Pancreas (tissue), 10 donors: ENCODE measurements around the gene NEK9. TPM values are rescaled to one million over a fixed set of nuclear protein-coding genes. Genes with fewer than 3 reads are reported as not detected.

Source experiments
- ATAC-seq, 4 donors: fragments of 200-7000 bp; cut with Tn5 transposase; one replicate each; pipeline versions ENCODE4 v1.8.0 to v1.9.1; 2020; ENCODE audit warnings: mild to moderate bottlenecking in 4 of 4, moderate library complexity in 4 of 4
- DNase-seq, 6 donors: peaks; one replicate each; pipeline ENCODE4 v3.0.0-alpha.2; 2020
- FAIRE-seq: peaks from 2 replicates; lab custom pipeline; 2012; peaks lifted over from hg19 to GRCh38; lab: Jason Lieb, UNC
- H3K27ac ChIP-seq, 4 donors: fragments of 200-600 bp; sonication (generic); 1 replicate in 3 of 4; 2 replicates in 1 of 4; pipeline versions ENCODE4 v1.5.0 to v1.8.0; 2020
- H3K27me3 ChIP-seq, 4 donors: fragments of 200-600 bp; one replicate each; pipeline ENCODE4 v1.8.0; 2021
- H3K36me3 ChIP-seq, 3 donors: fragments of 200-600 bp; sonication (generic) in 1 of 3; one replicate each; pipeline versions ENCODE4 v1.5.0 to v1.8.0; 2020 to 2021
- H3K4me1 ChIP-seq, 3 donors: fragments of 200-600 bp; one replicate each; pipeline ENCODE4 v1.8.0; 2021
- H3K4me3 ChIP-seq, 4 donors: fragments of 200-600 bp; sonication (generic) in 2 of 4; one replicate each; pipeline versions ENCODE4 v1.5.0 to v1.8.0; 2020 to 2021
- H3K9me3 ChIP-seq, 4 donors: fragments of 200-600 bp; one replicate each; pipeline ENCODE4 v1.8.0; 2021
- WGBS, 2 donors: extraction: QIAGEN DNeasy Blood & Tissue Kit; methylation state at CpG; one replicate each; pipeline ENCODE4 v1.1.7; 2013; 5-methylcytosine and 5-hydroxymethylcytosine counted together
- intact Hi-C, 3 donors: fragments of 100-400 bp; cut with DNase I; formaldehyde crosslinking; loops; one replicate each; pipeline versions ENCODE4 v1.11.1 to v1.14.2; 2022
- polyA plus RNA-seq, 2 donors: library from polyadenylated mRNA; stranded (reverse); fragments of 200-250 nt; gene quantifications; one replicate each; pipeline ENCODE4 v1.2.3, GENCODE V29; 2013
- total RNA-seq, 6 donors: library from RNA; stranded (reverse); fragmentation: NEBNext Ultra II Directional in 4 of 6; extraction: Animal tissue kit (Norgen Biotek cat#: 25700) in 4 of 6; gene quantifications; one replicate each; pipeline versions ENCODE4 v1.2.1 to v1.2.4, GENCODE V29; 2021 to 2023
- TF ChIP-seq, protein P1 (sequence below), 4 donors: fragments of 200-600 bp; sonication (generic) in 3 of 4; IDR thresholded peaks; one replicate each; pipeline versions ENCODE4 v1.5.0 to v1.8.0; 2021; ENCODE audit warnings: antibody characterized with exemption in 4 of 4
- donor health status: healthy with polysubstance abuse.
- donor health status: DM: no; HTN: no; CAD: no; lungs with moderate emphysema.
- donor health status: DM: no; HTN: no; CAD: no.
- donor health status: control.
- donor health status: control.
- donor health status: Bipolar disorder and iron deficiency.
- donor health status: DM: yes; HTN: yes; CAD: no.
- donor health status: DM: no; HTN: no; CAD: no.
- donor health status: DM: no; HTN: no; CAD: no.
- donor health status: DM: yes; HTN: yes; CAD: no.

The NEK9 gene
- total and polyA plus RNA-seq, 8 donors: 22.7 to 54.8 (median 27.2) TPM

DNA sequence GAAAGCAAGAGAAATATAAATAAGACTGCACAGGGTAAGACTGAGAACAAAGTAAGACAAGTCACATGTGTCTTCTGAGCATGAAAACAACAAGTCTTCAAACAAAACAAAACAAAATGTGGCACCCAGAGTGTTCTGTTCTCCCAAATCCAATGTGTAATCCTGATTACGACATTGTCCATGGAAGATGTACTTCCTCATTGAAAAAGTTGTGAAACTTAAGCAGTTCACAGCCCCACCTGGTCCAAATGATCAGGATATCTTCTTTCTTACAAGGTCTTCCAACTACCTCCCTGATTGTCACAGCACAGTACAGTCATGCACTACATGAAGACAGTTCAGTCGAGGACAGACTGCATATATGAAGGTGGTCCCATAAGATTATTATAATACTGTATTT is 23.3 kb upstream of the NEK9 start:
- Histone ChIP-seq H3K27me3 (no peaks in the 10 kb centered on the region), H3K9me3 (no peaks in the 10 kb centered on the region), H3K36me3 (peaks cover 0 to 11% (median 7%) of the 10 kb centered on the region in 3 donors), H3K27ac (peak overlapping the region in 1 of 4 donors; percentile 89), H3K4me3 (no peak overlapping the region), H3K4me1 (peaks cover 43 to 53% (median 45%) of the 10 kb centered on the region in 3 donors)
- TF ChIP-seq, protein P1, sequence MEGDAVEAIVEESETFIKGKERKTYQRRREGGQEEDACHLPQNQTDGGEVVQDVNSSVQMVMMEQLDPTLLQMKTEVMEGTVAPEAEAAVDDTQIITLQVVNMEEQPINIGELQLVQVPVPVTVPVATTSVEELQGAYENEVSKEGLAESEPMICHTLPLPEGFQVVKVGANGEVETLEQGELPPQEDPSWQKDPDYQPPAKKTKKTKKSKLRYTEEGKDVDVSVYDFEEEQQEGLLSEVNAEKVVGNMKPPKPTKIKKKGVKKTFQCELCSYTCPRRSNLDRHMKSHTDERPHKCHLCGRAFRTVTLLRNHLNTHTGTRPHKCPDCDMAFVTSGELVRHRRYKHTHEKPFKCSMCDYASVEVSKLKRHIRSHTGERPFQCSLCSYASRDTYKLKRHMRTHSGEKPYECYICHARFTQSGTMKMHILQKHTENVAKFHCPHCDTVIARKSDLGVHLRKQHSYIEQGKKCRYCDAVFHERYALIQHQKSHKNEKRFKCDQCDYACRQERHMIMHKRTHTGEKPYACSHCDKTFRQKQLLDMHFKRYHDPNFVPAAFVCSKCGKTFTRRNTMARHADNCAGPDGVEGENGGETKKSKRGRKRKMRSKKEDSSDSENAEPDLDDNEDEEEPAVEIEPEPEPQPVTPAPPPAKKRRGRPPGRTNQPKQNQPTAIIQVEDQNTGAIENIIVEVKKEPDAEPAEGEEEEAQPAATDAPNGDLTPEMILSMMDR (IDR thresholded peaks at IDR 0.05): no peak
- DNase-seq (no peak), FAIRE-seq (no peak), ATAC-seq (no peak)
- intact Hi-C loops: loop anchor here in 1 of 3 donors (10.0 kb wide), 1 partner anchor 105 kb away; no protein-coding TSS in a partner anchor
- WGBS, 2 donors: 64 to 65% methylated on average over 2 of the region's 2 CpGs

DNA sequence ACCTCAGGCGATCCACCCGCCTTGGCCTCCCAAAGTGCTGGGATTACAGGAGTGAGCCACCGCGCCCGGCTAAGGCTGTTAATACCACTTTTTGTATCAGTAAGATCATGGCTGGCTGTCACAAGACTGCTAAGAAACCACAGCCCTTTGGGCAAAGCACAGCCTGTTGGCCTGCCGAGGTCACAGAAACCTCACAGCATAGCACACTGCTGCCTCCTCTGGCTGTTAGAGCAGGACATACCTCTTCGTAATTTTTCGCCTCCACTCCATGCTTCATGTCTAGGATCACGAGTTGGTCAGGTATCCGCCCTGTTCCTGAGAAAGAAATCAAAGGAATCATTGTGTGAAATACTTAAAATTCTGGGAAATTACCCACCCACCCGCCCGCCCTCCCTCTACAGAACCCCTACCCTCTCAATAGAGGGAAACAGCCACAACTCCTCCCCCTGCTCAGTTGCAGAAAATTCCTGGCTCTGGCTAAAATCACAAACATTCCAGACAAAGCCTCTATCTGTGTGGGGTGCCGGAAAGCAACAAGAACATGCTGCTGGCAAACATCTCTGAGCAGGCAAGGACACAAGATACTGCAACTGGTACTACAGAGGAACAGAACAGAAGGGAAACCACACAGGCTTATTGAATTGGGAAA is 20.7 kb upstream of the NEK9 start:
- Histone ChIP-seq H3K27ac (peak overlapping the region; percentile 74 to 89 (median 86)), H3K36me3 (peaks cover 0 to 11% (median 7%) of the 10 kb centered on the region in 3 donors), H3K4me3 (no peak overlapping the region), H3K27me3 (no peaks in the 10 kb centered on the region), H3K4me1 (peaks cover 43 to 67% (median 44%) of the 10 kb centered on the region in 3 donors), H3K9me3 (no peaks in the 10 kb centered on the region)
- DNase-seq (peak in 5 of 6 donors; percentile 63 to 76 (median 73)), ATAC-seq (peak; percentile 76 to 89 (median 88)), FAIRE-seq (no peak)
- TF ChIP-seq, protein P1 (IDR thresholded peaks at IDR 0.05): peak in 2 of 4 donors; percentile 13 to 16
- intact Hi-C loops: no loop called here
- 19 to 23% methylated on average over 13 of the region's 13 CpGs for WGBS, 2 donors

DNA sequence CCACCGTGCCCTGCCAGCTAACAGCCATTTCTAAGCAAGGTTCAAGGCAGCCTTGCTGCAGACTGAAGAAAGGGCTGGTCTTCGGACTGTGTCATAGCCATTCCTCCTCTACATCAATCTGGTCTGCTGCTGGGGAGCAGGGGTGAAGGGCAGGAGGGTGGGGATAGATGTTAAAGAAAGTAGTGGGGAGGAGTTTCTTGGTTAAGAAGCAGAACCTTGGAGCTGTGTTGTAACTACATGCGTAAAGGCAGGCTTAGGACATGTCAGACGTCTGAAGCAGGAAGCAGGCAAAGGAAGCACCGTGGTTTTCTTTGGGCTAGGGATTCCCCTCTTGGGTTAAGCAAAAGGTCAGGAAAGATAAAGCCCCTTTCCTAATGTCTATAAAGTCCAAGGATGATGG is 18.1 kb upstream of the NEK9 start:
- no peak overlapping the region for H3K4me3 ChIP-seq
- intact Hi-C loops: no loop called here
- ATAC-seq (peak in 2 of 4 donors; percentile 13 to 19), DNase-seq (peak in 1 of 6 donors; percentile 40), FAIRE-seq (no peak)
- no peaks in the 10 kb centered on the region for H3K9me3 ChIP-seq
- H3K36me3 ChIP-seq: no peaks in the 10 kb centered on the region
- TF ChIP-seq, protein P1 (IDR thresholded peaks at IDR 0.05): no peak
- peak overlapping the region in 2 of 4 donors; percentile 32 to 46 for H3K27ac ChIP-seq
- H3K27me3 ChIP-seq: no peaks in the 10 kb centered on the region
- H3K4me1 ChIP-seq: peaks cover 37 to 64% (median 47%) of the 10 kb centered on the region in 3 donors
- 74 to 75% methylated on average over 5 of the region's 5 CpGs for WGBS, 2 donors

DNA sequence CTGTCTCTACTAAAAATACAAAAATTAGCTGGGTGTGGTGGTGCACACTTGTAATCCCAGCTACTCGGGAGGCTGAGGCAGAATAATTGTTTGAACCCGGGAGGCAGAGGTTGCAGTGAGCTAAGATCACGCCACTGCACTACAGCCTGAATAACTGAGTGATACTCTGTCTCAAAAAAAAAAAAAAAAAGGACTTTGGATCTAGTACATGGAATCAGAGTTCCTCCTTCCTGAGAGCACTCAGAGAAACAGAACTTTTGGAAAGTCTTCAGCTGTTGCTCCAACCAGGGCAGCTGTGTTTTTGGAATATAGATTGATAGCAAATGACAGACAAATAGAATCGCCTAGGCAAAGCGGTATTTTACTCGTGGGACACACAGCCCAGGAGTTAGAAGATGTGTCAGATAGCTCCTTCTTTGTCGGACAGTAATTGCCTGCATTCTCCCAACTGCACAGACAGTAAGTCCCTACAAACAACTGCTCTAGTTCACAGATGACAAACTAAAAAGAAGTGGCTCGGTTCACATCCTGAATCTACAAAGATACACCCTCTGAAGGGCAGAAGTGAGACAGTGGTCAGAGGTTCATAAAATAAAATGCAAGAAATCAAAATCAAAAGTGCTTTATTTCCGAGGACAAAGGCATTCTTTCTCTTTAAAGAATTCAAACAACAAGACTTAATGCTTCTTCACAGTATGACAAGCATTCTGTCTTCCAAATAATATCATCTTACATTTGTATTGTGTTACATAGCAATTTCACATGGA is 17.1 kb upstream of the NEK9 start:
- Histone ChIP-seq H3K36me3 (no peaks in the 10 kb centered on the region), H3K27ac (peak overlapping the region in 2 of 4 donors; percentile 32 to 46), H3K4me3 (no peak overlapping the region), H3K4me1 (peaks cover 42 to 71% (median 47%) of the 10 kb centered on the region in 3 donors), H3K27me3 (no peaks in the 10 kb centered on the region), H3K9me3 (no peaks in the 10 kb centered on the region)
- FAIRE-seq: no peak
- no peak for DNase-seq
- no peak for ATAC-seq
- intact Hi-C loops: no loop called here
- TF ChIP-seq, protein P1 (IDR thresholded peaks at IDR 0.05): no peak
- 65 to 69% methylated on average over 9 of the region's 9 CpGs for WGBS, 2 donors
